Activated CD4-positive, alpha-beta T cell treated with anti-CD3 and anti-CD28 coated beads, Interleukin-2, amount 50 U/mL, for 48 hours (primary cell): ENCODE results near the gene SLC6A17.

Source experiments
- DNase-seq, 2 experiments: peaks; one replicate each; pipeline ENCODE4 v3.0.0-alpha.2; 2020

Gene SLC6A17

GRCh38 chr1:110136911-110137310 lies 13.4 kb upstream of the SLC6A17 start:
- peak; percentile 17 to 27 for DNase-seq

- DNase-seq: no peak
Measured at GRCh38 chr1:110138956-110139355, 11.3 kb upstream of the SLC6A17 start.

- DNase-seq: no peak
Measured at GRCh38 chr1:110144366-110144765, 5.9 kb upstream of the SLC6A17 start.

- DNase-seq: no peak
Measured at GRCh38 chr1:110148961-110149360, 1.3 kb upstream of the SLC6A17 start.

GRCh38 chr1:110151175-110151669 lies 928 bp downstream of the SLC6A17 start:
- no peak for DNase-seq

GRCh38 chr1:110152133-110152785 lies 2.0 kb downstream of the SLC6A17 start:
- DNase-seq: no peak

GRCh38 chr1:110153407-110153950 lies 3.2 kb downstream of the SLC6A17 start:
- no peak for DNase-seq

GRCh38 chr1:110155878-110156522 lies 5.7 kb downstream of the SLC6A17 start:
- peak; percentile 57 to 60 for DNase-seq

- DNase-seq: no peak
Measured at GRCh38 chr1:110158261-110158660, 8.0 kb downstream of the SLC6A17 start.

- no peak for DNase-seq
Measured at GRCh38 chr1:110159168-110159567, 8.9 kb downstream of the SLC6A17 start.

- no peak for DNase-seq
Measured at GRCh38 chr1:110160538-110161100, 10.3 kb downstream of the SLC6A17 start.

GRCh38 chr1:110161165-110161564 lies 10.9 kb downstream of the SLC6A17 start:
- no peak for DNase-seq

- no peak for DNase-seq
Measured at GRCh38 chr1:110161849-110162248, 11.6 kb downstream of the SLC6A17 start.

- no peak for DNase-seq
Measured at GRCh38 chr1:110163591-110163990, 13.3 kb downstream of the SLC6A17 start.

GRCh38 chr1:110164725-110165350 lies 14.5 kb downstream of the SLC6A17 start:
- no peak for DNase-seq

GRCh38 chr1:110165761-110166231 lies 15.5 kb downstream of the SLC6A17 start:
- no peak for DNase-seq

- no peak for DNase-seq
Measured at GRCh38 chr1:110166861-110167260, 16.6 kb downstream of the SLC6A17 start.

GRCh38 chr1:110170766-110171733 lies 20.8 kb downstream of the SLC6A17 start:
- no peak for DNase-seq

GRCh38 chr1:110172001-110172400 lies 21.7 kb downstream of the SLC6A17 start:
- no peak for DNase-seq

GRCh38 chr1:110173466-110174105 lies 23.3 kb downstream of the SLC6A17 start:
- no peak for DNase-seq

GRCh38 chr1:110174961-110175360 lies 24.7 kb downstream of the SLC6A17 start:
- no peak for DNase-seq
